ENCODE data around the gene PMP22.
"Not testable (repeated sequence)": the region's sequence is repeated elsewhere in the genome, so short reads cannot be mapped to it uniquely, and the experiment has no call there.

The PMP22 gene

GRCh38 chr17:15210247-15210646 is 54.9 kb downstream of the PMP22 start:
- DNase-seq (ENCODE audit: low spot score) = no peak

- not testable (repeated sequence) for DNase-seq (ENCODE audit: low spot score)
Observed at GRCh38 chr17:15203062-15203461, 62.1 kb downstream of the PMP22 start.

- DNase-seq (ENCODE audit: low spot score) = not testable (repeated sequence)
Observed at GRCh38 chr17:15200574-15200973, 64.6 kb downstream of the PMP22 start.

GRCh38 chr17:15197229-15197628 is 67.9 kb downstream of the PMP22 start:
- no peak for DNase-seq (ENCODE audit: low spot score)

GRCh38 chr17:15194859-15195277 is 70.3 kb downstream of the PMP22 start:
- DNase-seq (ENCODE audit: low spot score) = peak; percentile 35

GRCh38 chr17:15185625-15185991 is 79.5 kb downstream of the PMP22 start:
- DNase-seq (ENCODE audit: low spot score) = no peak

GRCh38 chr17:15184872-15185624 is 80.1 kb downstream of the PMP22 start:
- DNase-seq (ENCODE audit: low spot score) = no peak

GRCh38 chr17:15181816-15182215 is 83.3 kb downstream of the PMP22 start:
- no peak for DNase-seq (ENCODE audit: low spot score)

GRCh38 chr17:15181333-15181732 is 83.8 kb downstream of the PMP22 start:
- DNase-seq (ENCODE audit: low spot score) = no peak

GRCh38 chr17:15180121-15180561 is 85.0 kb downstream of the PMP22 start:
- DNase-seq (ENCODE audit: low spot score) = no peak
